ENCODE data around the gene OLR1. TPM values are rescaled to one million over a fixed set of nuclear protein-coding genes. Genes with fewer than 3 reads are reported as not detected.

The OLR1 gene
- total RNA-seq, 2 donors from 2014 or later = 0.66 to 5.7 TPM

GRCh38 chr12:10113075-10113474 lies 58.9 kb downstream of the OLR1 start:
- Histone ChIP-seq H3K4me1 (no peaks in the 10 kb centered on the region), H3K27me3 (no peaks in the 10 kb centered on the region), H3K4me3 (no peak overlapping the region), H3K9me3 (no peaks in the 10 kb centered on the region), H3K27ac (no peak overlapping the region), H3K36me3 (replicated peaks in 1 of 2; ENCODE audit: insufficient read depth in 1 of 2, low read depth in 2 of 2) (no peaks in the 10 kb centered on the region)
- 79 to 90% methylated on average over 1 of the region's 1 CpG for WGBS, 2 donors
- TF ChIP-seq POLR2A (IDR thresholded peaks at IDR 0.05) = no peak
- TF ChIP-seq CTCF (IDR thresholded peaks at IDR 0.05) = no peak
- intact Hi-C loops (cut with DNase I) = no loop called here
- ATAC-seq = no peak
- DNase-seq = no peak

GRCh38 chr12:10111451-10111850 lies 60.5 kb downstream of the OLR1 start:
- H3K36me3 ChIP-seq (replicated peaks in 1 of 2; ENCODE audit: insufficient read depth in 1 of 2, low read depth in 2 of 2) = no peaks in the 10 kb centered on the region
- H3K4me1 ChIP-seq = no peaks in the 10 kb centered on the region
- no peaks in the 10 kb centered on the region for H3K9me3 ChIP-seq
- H3K4me3 ChIP-seq = no peak overlapping the region
- 74 to 84% methylated on average over 35 to 38 of the region's 38 CpGs for WGBS, 2 donors
- H3K27ac ChIP-seq = no peak overlapping the region
- DNase-seq (no peak), ATAC-seq (no peak)
- TF ChIP-seq CTCF (IDR thresholded peaks at IDR 0.05) (no peak), POLR2A (IDR thresholded peaks at IDR 0.05) (no peak)
- intact Hi-C loops (cut with DNase I) = no loop called here
- H3K27me3 ChIP-seq = no peaks in the 10 kb centered on the region

- Histone ChIP-seq H3K27ac (no peak overlapping the region), H3K36me3 (replicated peaks in 1 of 2; ENCODE audit: insufficient read depth in 1 of 2, low read depth in 2 of 2) (no peaks in the 10 kb centered on the region), H3K27me3 (no peaks in the 10 kb centered on the region), H3K4me1 (no peaks in the 10 kb centered on the region), H3K9me3 (no peaks in the 10 kb centered on the region), H3K4me3 (no peak overlapping the region)
- intact Hi-C loops (cut with DNase I) = no loop called here
- WGBS, 2 donors = 68 to 70% methylated on average over 2 of the region's 2 CpGs
- ATAC-seq (no peak), DNase-seq (no peak)
- TF ChIP-seq POLR2A (IDR thresholded peaks at IDR 0.05) (no peak), CTCF (IDR thresholded peaks at IDR 0.05) (no peak)
Measured at GRCh38 chr12:10110256-10110844, 61.6 kb downstream of the OLR1 start.

Other genes starting within 250 kb of the OLR1 start
- not detected for gene CLEC2A, start 239.8 kb downstream of the OLR1 start, total RNA-seq
- gene CLEC12A, start 200.7 kb downstream of the OLR1 start, total RNA-seq = under 1 TPM in 1 of 2 donors, not detected in 1; 0.99 TPM
- not detected for gene CLEC1B, start 173.0 kb downstream of the OLR1 start, total RNA-seq
- not detected for gene CLEC12B, start 161.5 kb downstream of the OLR1 start, total RNA-seq
- gene CLEC9A, start 141.4 kb downstream of the OLR1 start, total RNA-seq = under 1 TPM in 1 of 2 donors, not detected in 1; 0.26 TPM
- gene CLEC1A, start 73.1 kb downstream of the OLR1 start, total RNA-seq = 1 to 10 TPM; 1.3 to 2.6 TPM
- gene CLEC7A, start 41.9 kb downstream of the OLR1 start, total RNA-seq = 1 to 10 TPM in 1 of 2 donors, not detected in 1; 5.7 TPM
- under 1 TPM in 1 of 2 donors, not detected in 1; 0.26 TPM for gene TMEM52B, start 6.9 kb upstream of the OLR1 start, total RNA-seq
- gene GABARAPL1, start 40.7 kb upstream of the OLR1 start, total RNA-seq = 10 to 100 TPM; 51.4 to 86.9 TPM
- gene KLRD1, start 135.7 kb upstream of the OLR1 start, total RNA-seq = under 1 TPM; under 0.01 to 0.78 TPM
- 1 to 10 TPM in 1 of 2 donors, not detected in 1; 1.3 TPM for gene KLRK1, start 217.9 kb upstream of the OLR1 start, total RNA-seq
- not detected for gene KLRC4, start 237.6 kb upstream of the OLR1 start, total RNA-seq
- gene KLRC3, start 248.5 kb upstream of the OLR1 start, total RNA-seq = not detected